A549 (cell line): ENCODE data around the gene SHD. TPM values are rescaled to one million over a fixed set of nuclear protein-coding genes. Genes with fewer than 3 reads are reported as not detected.

Source experiments
- ATAC-seq, 2 experiments: fragments of 200-7000 bp in 1 of 2; fragments of >200 bp in 1 of 2; cut with Nextera tagmentation in 1 of 2; cut with Tn5 transposase in 1 of 2; 3 replicates each; pipeline versions ENCODE4 v1.8.0 to v1.9.1; 2018 to 2020; ENCODE audit warnings: mild to moderate bottlenecking in 1 of 2, moderate library complexity in 1 of 2
- CTCF ChIA-PET: fragments of 300-600 bp; sonication (Branson Sonifier 250); formaldehyde crosslinking; extraction: SDS; loops from one replicate; lab custom pipeline; 2021; ENCODE audit warnings: antibody characterized with exemption, inconsistent platforms; lab: Yijun Ruan, JAX
- POLR2A ChIA-PET: fragments of 350-600 bp; formaldehyde crosslinking; extraction: SDS; loops from one replicate; lab custom pipeline; 2021; ENCODE audit warnings: antibody characterized with exemption, inconsistent platforms; lab: Yijun Ruan, JAX
- DNase-seq, 2 experiments: peaks; one replicate each; pipeline versions ENCODE4 v3.0.0 to v3.0.0-alpha.2; 2011 to 2016; ENCODE audit warnings: low read depth in 1 of 2, low spot score in 1 of 2
- FAIRE-seq: peaks from 2 replicates; lab custom pipeline; 2011; peaks lifted over from hg19 to GRCh38; lab: Jason Lieb, UNC
- H3K27ac ChIP-seq, 2 experiments: fragments of >200 bp; sonication (Bioruptor Twin); formaldehyde crosslinking; 3 replicates each; pipeline ENCODE4 v1.5.1; 2016 to 2017
- H3K4me1 ChIP-seq: fragments of >200 bp; sonication (Bioruptor Twin); formaldehyde crosslinking; 3 replicates; pipeline ENCODE4 v1.6.1; 2016
- H3K4me2 ChIP-seq: fragments of >200 bp; sonication (Bioruptor Twin); formaldehyde crosslinking; 3 replicates; pipeline ENCODE4 v1.6.1; 2016
- H3K4me3 ChIP-seq: fragments of >200 bp; sonication (Bioruptor Twin); formaldehyde crosslinking; 3 replicates; pipeline ENCODE4 v1.5.1; 2016
- H3K9me3 ChIP-seq: fragments of >200 bp; sonication (Bioruptor Twin); formaldehyde crosslinking; 3 replicates; pipeline ENCODE4 v1.6.1; 2016
- ATOH8 ChIP-seq: fragments of 250-450 bp; sonication (Bioruptor Pico); IDR thresholded peaks from 2 replicates; pipeline ENCODE4 v1.5.0; 2020; ENCODE audit warnings: low read depth, mild to moderate bottlenecking, moderate library complexity
- BCL3 ChIP-seq: fragments of >200 bp; sonication (Bioruptor Twin); formaldehyde crosslinking; IDR thresholded peaks from 3 replicates; pipeline ENCODE4 v1.6.1; 2016
- CHD4 ChIP-seq: fragments of 200-600 bp; sonication (generic); IDR thresholded peaks from 2 replicates; pipeline ENCODE4 v1.6.1; 2016; ENCODE audit warnings: antibody characterized with exemption, mild to moderate bottlenecking, borderline replicate concordance
- FOSL2 ChIP-seq, 2 experiments: fragments of 450-650 bp in 1 of 2; fragments of >200 bp in 1 of 2; sonication (Bioruptor Twin) in 1 of 2; formaldehyde crosslinking; IDR thresholded peaks; 2 replicates each; pipeline versions ENCODE4 v1.5.0 to v1.6.1; 2016 to 2020; ENCODE audit warnings: mild to moderate bottlenecking in 1 of 2, moderate library complexity in 1 of 2
- HDAC2 ChIP-seq: fragments of 200-600 bp; sonication (generic); IDR thresholded peaks from 2 replicates; pipeline ENCODE4 v1.6.1; 2016
- JUN ChIP-seq, 2 experiments: fragments of >200 bp; sonication (Bioruptor Twin); formaldehyde crosslinking; IDR thresholded peaks; 2 replicates in 1 of 2; 3 replicates in 1 of 2; pipeline ENCODE4 v1.6.1; 2016 to 2017
- JUNB ChIP-seq: fragments of >200 bp; sonication (Bioruptor Twin); formaldehyde crosslinking; IDR thresholded peaks from 2 replicates; pipeline ENCODE4 v1.6.1; 2016
- KDM5A ChIP-seq: fragments of 200-600 bp; sonication (generic); IDR thresholded peaks from 2 replicates; pipeline ENCODE4 v1.6.1; 2016; ENCODE audit warnings: antibody characterized with exemption, mild to moderate bottlenecking
- MAX ChIP-seq: IDR thresholded peaks from 2 replicates; pipeline ENCODE4 v1.6.1; 2012
- MAZ ChIP-seq: fragments of 150-350 bp; IDR thresholded peaks from 2 replicates; pipeline ENCODE4 v1.6.1; 2014; ENCODE audit warnings: antibody characterized with exemption, low read depth, low read length, borderline replicate concordance
- NFE2L2 ChIP-seq: fragments of 150-350 bp; conservative IDR thresholded peaks from 2 replicates; pipeline ENCODE4 v1.6.1; 2014; ENCODE audit warnings: low read length
- NPAS2 ChIP-seq: fragments of 250-450 bp; sonication (Bioruptor Pico); IDR thresholded peaks from 2 replicates; pipeline ENCODE4 v1.8.0; 2022; ENCODE audit warnings: mild to moderate bottlenecking, moderate library complexity, borderline replicate concordance
- PBX3 ChIP-seq: IDR thresholded peaks from 2 replicates; pipeline ENCODE4 v1.6.1; 2012
- POLR2A ChIP-seq: IDR thresholded peaks from 2 replicates; pipeline ENCODE4 v1.6.1; 2012; ENCODE audit warnings: mild to moderate bottlenecking, low read length
- POLR2AphosphoS2 ChIP-seq: conservative IDR thresholded peaks from 2 replicates; pipeline ENCODE4 v1.6.1; 2012; ENCODE audit warnings: low read length, improper control_type of control experiment, inconsistent platforms
- RCOR1 ChIP-seq: fragments of 150-350 bp; IDR thresholded peaks from 2 replicates; pipeline ENCODE4 v1.6.1; 2014; ENCODE audit warnings: antibody characterized with exemption, low read length, low read depth
- RFX5 ChIP-seq: fragments of 450-650 bp; IDR thresholded peaks from 2 replicates; pipeline ENCODE4 v1.7.1; 2014; ENCODE audit warnings: antibody characterized with exemption, mild to moderate bottlenecking, moderate library complexity
- SMC3 ChIP-seq: fragments of >200 bp; sonication (Bioruptor Twin); formaldehyde crosslinking; IDR thresholded peaks from 3 replicates; pipeline ENCODE4 v1.6.1; 2018; ENCODE audit warnings: inconsistent platforms
- TFCP2L1 ChIP-seq: fragments of 250-450 bp; sonication (Bioruptor Pico); IDR thresholded peaks from 2 replicates; pipeline ENCODE4 v1.5.0; 2021; ENCODE audit warnings: mild to moderate bottlenecking
- ZFP36 ChIP-seq: fragments of 450-650 bp; IDR thresholded peaks from 2 replicates; pipeline ENCODE4 v1.6.1; 2014; ENCODE audit warnings: borderline replicate concordance; ENCODE audit not compliant: partially characterized antibody
- ZNF302 ChIP-seq: fragments of 250-450 bp; sonication (Bioruptor Pico); IDR thresholded peaks from 2 replicates; pipeline ENCODE4 v1.9.0; 2021; ENCODE audit warnings: inconsistent platforms, mild to moderate bottlenecking, moderate library complexity
- WGBS: methylation state at CpG from one replicate; pipeline ENCODE4 v1.1.6; 2017; ENCODE audit errors: missing lambda C conversion rate; 5-methylcytosine and 5-hydroxymethylcytosine counted together
- polyA plus RNA-seq, 4 experiments: library from polyadenylated mRNA; depleted of rRNA in 3 of 4; stranded (reverse); fragments of >200 nt; fragmentation: RNase III in 1 of 4; extraction: RNeasy Plus Mini Kit Qiagen cat#74134 plus additional on column Dnase treatment in 1 of 4; gene quantifications; 2 replicates in 3 of 4; 3 replicates in 1 of 4; pipeline ENCODE4 v1.2.3, GENCODE V29; 2011 to 2017

Gene SHD
- polyA plus RNA-seq, 2 of the 4 experiments (the other 2 are of a cell fraction) = 0.08 TPM; not detected in 1

GRCh38 chr19:4322942-4323665, 44.0 kb downstream of the SHD start:
- 100% methylated on average over 2 of the region's 37 CpGs for WGBS
- DNase-seq (peak in 1 of 2 experiments; percentile 66), ATAC-seq (peak; percentile 75 to 83), FAIRE-seq (no peak)
- no peak for TF ChIP-seq POLR2AphosphoS2
- no peak for TF ChIP-seq MAX
- no peak for TF ChIP-seq POLR2A
- H3K4me1 ChIP-seq = no peaks in the 10 kb centered on the region
- H3K4me2 ChIP-seq = no peak overlapping the region
- H3K9me3 ChIP-seq = no peaks in the 10 kb centered on the region; the same call in 2 of the 3 replicates
- H3K27ac ChIP-seq = no peak overlapping the region
- no peak overlapping the region for H3K4me3 ChIP-seq
- CTCF ChIA-PET = interaction anchor here (0.6 to 2.3 kb wide), 4 partner anchors 17 to 112 kb away, joined by 3 to 8 read pairs (median 5); no protein-coding TSS in a partner anchor
- POLR2A ChIA-PET = interaction anchor here (0.6 to 1.3 kb wide), 2 partner anchors 9 to 20 kb away, joined by 3 to 4 read pairs; partner anchors contain the start of gene MPND

GRCh38 chr19:4323692-4324091, 44.6 kb downstream of the SHD start:
- H3K4me3 ChIP-seq = no peak overlapping the region
- ATAC-seq (no peak), FAIRE-seq (no peak), DNase-seq (no peak)
- no peaks in the 10 kb centered on the region; the same call in 2 of the 3 replicates for H3K9me3 ChIP-seq
- TF ChIP-seq POLR2A = no peak
- no peak for TF ChIP-seq PBX3
- TF ChIP-seq RFX5 = no peak
- TF ChIP-seq JUN (IDR thresholded peaks at IDR 0.05) = no peak
- TF ChIP-seq BCL3 = no peak
- TF ChIP-seq FOSL2 (IDR thresholded peaks at IDR 0.05) = no peak
- no peak for TF ChIP-seq FOSL2 (CRISPR knock-in tag; IDR thresholded peaks at IDR 0.05)
- no peak for TF ChIP-seq CHD4
- TF ChIP-seq NPAS2 (CRISPR knock-in tag) = no peak
- TF ChIP-seq JUNB = no peak
- TF ChIP-seq SMC3 = no peak
- no peak for TF ChIP-seq MAZ
- TF ChIP-seq RCOR1 = no peak
- TF ChIP-seq NFE2L2 = no peak
- no peak for TF ChIP-seq ZNF302
- TF ChIP-seq TFCP2L1 = no peak
- no peak for TF ChIP-seq KDM5A
- no peak for TF ChIP-seq ZFP36
- TF ChIP-seq ATOH8 (CRISPR knock-in tag) = no peak
- no peak for TF ChIP-seq HDAC2
- no peak overlapping the region for H3K27ac ChIP-seq
- no peak overlapping the region for H3K4me2 ChIP-seq
- ChIA-PET POLR2A (interaction anchor here (0.6 to 1.3 kb wide), 2 partner anchors 9 to 19 kb away, joined by 3 to 4 read pairs; partner anchors contain the start of gene MPND), CTCF (interaction anchor here (0.6 to 2.3 kb wide), 3 partner anchors 18 to 111 kb away, joined by 3 to 8 read pairs (median 6); no protein-coding TSS in a partner anchor)
- no peaks in the 10 kb centered on the region for H3K4me1 ChIP-seq
- 93% methylated on average over 3 of the region's 9 CpGs for WGBS
